Neural crest cell (in vitro differentiated cells): ENCODE measurements around the gene PIK3R6. TPM values are rescaled to one million over a fixed set of nuclear protein-coding genes. Genes with fewer than 3 reads are reported as not detected.

Experiments used
- DNase-seq: peaks from one replicate; pipeline ENCODE4 v3.0.0; 2021; ENCODE audit warnings: low read depth, mixed read lengths, low spot score
- H3K27ac Mint-ChIP-seq: one replicate; pipeline ENCODE4 v1.8.0; 2021; ENCODE audit warnings: mild to moderate bottlenecking, mixed read lengths; ENCODE audit not compliant: unreplicated experiment
- H3K27me3 Mint-ChIP-seq: 2 replicates; pipeline ENCODE4 v1.8.0; 2021; ENCODE audit warnings: low read depth, mild to moderate bottlenecking, mixed read lengths
- H3K36me3 Mint-ChIP-seq: 2 replicates; pipeline ENCODE4 v1.8.0; 2021; ENCODE audit warnings: low read depth, mild to moderate bottlenecking, mixed read lengths
- H3K4me1 Mint-ChIP-seq: 2 replicates; pipeline ENCODE4 v1.8.0; 2021; ENCODE audit warnings: mixed read lengths
- H3K4me3 Mint-ChIP-seq: one replicate; pipeline ENCODE4 v1.8.0; 2021; ENCODE audit warnings: mild to moderate bottlenecking, mixed read lengths
- H3K9me3 Mint-ChIP-seq: 2 replicates; pipeline ENCODE4 v1.8.0; 2021; ENCODE audit warnings: mixed read lengths
- CTCF ChIP-seq: fragments of 200-600 bp; sonication (generic); conservative IDR thresholded peaks from 2 replicates; pipeline ENCODE4 v1.5.0; 2021; ENCODE audit warnings: antibody characterized with exemption, mild to moderate bottlenecking
- total RNA-seq: library from RNA; stranded (reverse); gene quantifications from 2 replicates; pipeline ENCODE4 v1.2.1, GENCODE V29; 2021

The PIK3R6 gene
- total RNA-seq, 1 donor from 2014 or later: not detected

- no peaks in the 10 kb centered on the region for H3K4me1 Mint-ChIP-seq
- DNase-seq: no peak
- H3K4me3 Mint-ChIP-seq: no peak within 1 kb of the TSS
- peaks cover 10% of the 10 kb centered on the region for H3K27me3 Mint-ChIP-seq
- TF ChIP-seq CTCF: no peak
- peaks cover 2% of the 10 kb centered on the region for H3K9me3 Mint-ChIP-seq
- peaks cover 2% of the 10 kb centered on the region for H3K36me3 Mint-ChIP-seq
- H3K27ac Mint-ChIP-seq: no peak within 1 kb of the TSS
These were observed 109.3 kb downstream of the PIK3R6 start, which contains the start of gene SPDYE4 for GRCh38 chr17:8758137-8758596. Gene SPDYE4 (minus strand): TSS chr17:8758546. CDS start chr17:8758382, 164 bp downstream.

- no peak overlapping the region for H3K4me3 Mint-ChIP-seq
- H3K27me3 Mint-ChIP-seq: peaks cover 10% of the 10 kb centered on the region
- no peaks in the 10 kb centered on the region for H3K4me1 Mint-ChIP-seq
- no peak for TF ChIP-seq CTCF
- H3K36me3 Mint-ChIP-seq: peaks cover 2% of the 10 kb centered on the region
- no peak overlapping the region for H3K27ac Mint-ChIP-seq
- H3K9me3 Mint-ChIP-seq: peaks cover 2% of the 10 kb centered on the region
- DNase-seq: no peak
These were observed 110.3 kb downstream of the PIK3R6 start for GRCh38 chr17:8757189-8757588.

GRCh38 chr17:8755590-8756255, 111.8 kb downstream of the PIK3R6 start:
- H3K27me3 Mint-ChIP-seq: peaks cover 4% of the 10 kb centered on the region
- H3K4me1 Mint-ChIP-seq: no peaks in the 10 kb centered on the region
- no peak overlapping the region for H3K27ac Mint-ChIP-seq
- DNase-seq: no peak
- no peak for TF ChIP-seq CTCF
- H3K9me3 Mint-ChIP-seq: no peaks in the 10 kb centered on the region
- no peak overlapping the region for H3K4me3 Mint-ChIP-seq
- H3K36me3 Mint-ChIP-seq: no peaks in the 10 kb centered on the region

GRCh38 chr17:8754890-8755289, 112.6 kb downstream of the PIK3R6 start:
- no peak for DNase-seq
- Mint-ChIP-seq H3K9me3 (no peaks in the 10 kb centered on the region), H3K4me1 (no peaks in the 10 kb centered on the region), H3K4me3 (no peak overlapping the region), H3K27ac (peak overlapping the region; percentile 76), H3K27me3 (peaks cover 4% of the 10 kb centered on the region), H3K36me3 (no peaks in the 10 kb centered on the region)
- TF ChIP-seq CTCF: no peak

- H3K36me3 Mint-ChIP-seq: no peaks in the 10 kb centered on the region
- no peak overlapping the region for H3K27ac Mint-ChIP-seq
- peak; percentile 59 for TF ChIP-seq CTCF
- H3K9me3 Mint-ChIP-seq: no peaks in the 10 kb centered on the region
- H3K4me3 Mint-ChIP-seq: no peak overlapping the region
- H3K4me1 Mint-ChIP-seq: no peaks in the 10 kb centered on the region
- no peak for DNase-seq
- peaks cover 4% of the 10 kb centered on the region for H3K27me3 Mint-ChIP-seq
These were observed 113.5 kb downstream of the PIK3R6 start for GRCh38 chr17:8753976-8754440.
